Endothelial cell of umbilical vein (primary cell): ENCODE data around the gene TSHZ3. TPM values are rescaled to one million over a fixed set of nuclear protein-coding genes. Genes with fewer than 3 reads are reported as not detected.

ENCODE experiments used
- BruUV-seq: library from RNA; stranded (reverse); fragments of 400-500 nt; replicated peaks from 2 replicates; lab custom pipeline; 2021; lab: Mats Ljungman, UMichigan
- CTCF ChIA-PET: fragments of 300-600, 350-600 bp; sonication (Branson Sonifier 250); formaldehyde crosslinking; loops from one replicate; lab custom pipeline; 2021; ENCODE audit warnings: antibody characterized with exemption, inconsistent platforms; lab: Charles Lee
- POLR2A ChIA-PET: fragments of 300-600, 350-600 bp; sonication (Branson Sonifier 250); formaldehyde crosslinking; loops from one replicate; lab custom pipeline; 2021; ENCODE audit warnings: antibody characterized with exemption, inconsistent platforms; lab: Charles Lee
- DNase-seq: peaks from one replicate; pipeline ENCODE4 v3.0.0-alpha.2; 2011; ENCODE audit warnings: low read depth, low spot score
- FAIRE-seq: peaks from 2 replicates; lab custom pipeline; 2011; peaks lifted over from hg19 to GRCh38; lab: Jason Lieb, UNC
- H2AFZ ChIP-seq: 2 replicates; pipeline ENCODE4 v1.6.0; 2012; ENCODE audit warnings: low read depth, low read length, control low read depth, inconsistent platforms
- H3K27ac ChIP-seq: 2 replicates; pipeline ENCODE4 v1.5.1; 2011; ENCODE audit warnings: low read depth, mild to moderate bottlenecking, control low read depth, low read length, moderate library complexity; ENCODE audit not compliant: insufficient read depth
- H3K27me3 ChIP-seq, 2 experiments: 2 replicates each; pipeline versions ENCODE4 v1.6.0 to v1.6.1; 2011; ENCODE audit warnings: low read length in 2 of 2, mixed read lengths in 1 of 2; ENCODE audit not compliant: control insufficient read depth in 2 of 2, insufficient read depth in 2 of 2
- H3K36me3 ChIP-seq, 2 experiments: 2 replicates in 1 of 2; 3 replicates in 1 of 2; pipeline ENCODE4 v1.5.1; 2011; ENCODE audit warnings: low read length in 2 of 2, mild to moderate bottlenecking in 1 of 2, moderate library complexity in 1 of 2; ENCODE audit not compliant: control insufficient read depth in 2 of 2, insufficient read depth in 2 of 2; ENCODE audit errors: extremely low read depth in 1 of 2
- H3K4me1 ChIP-seq: 3 replicates; pipeline ENCODE4 v1.5.1; 2011; ENCODE audit warnings: mild to moderate bottlenecking, low read length; ENCODE audit not compliant: control insufficient read depth, insufficient read depth; ENCODE audit errors: extremely low read depth
- H3K4me2 ChIP-seq: 2 replicates; pipeline ENCODE4 v1.6.1; 2011; ENCODE audit warnings: low read length, control low read depth, mixed read lengths; ENCODE audit not compliant: insufficient read depth
- H3K4me3 ChIP-seq, 3 experiments: fragments of 200-600 bp in 1 of 3; sonication (generic), shearing (Covaris generic) in 1 of 3; replicated peaks in 1 of 3; 2 replicates each; pipeline ENCODE4 v1.5.1; 2011 to 2016; ENCODE audit warnings: control low read depth in 3 of 3, low read length in 3 of 3, mild to moderate bottlenecking in 2 of 3, inconsistent platforms in 1 of 3, low read depth in 1 of 3, moderate library complexity in 1 of 3; ENCODE audit not compliant: insufficient read depth in 1 of 3
- H3K79me2 ChIP-seq: 2 replicates; pipeline ENCODE4 v1.6.0; 2012; ENCODE audit warnings: low read length, inconsistent platforms; ENCODE audit not compliant: control insufficient read depth, insufficient read depth
- H3K9ac ChIP-seq: replicated peaks from 2 replicates; pipeline ENCODE3; 2011; ENCODE audit warnings: low read length, control low read depth; ENCODE audit not compliant: insufficient read depth; ENCODE audit errors: extremely low read depth
- H3K9me1 ChIP-seq: replicated peaks from 3 replicates; pipeline ENCODE4 v1.6.0; 2011; ENCODE audit warnings: mild to moderate bottlenecking, low read length; ENCODE audit not compliant: control insufficient read depth, insufficient read depth; ENCODE audit errors: extremely low read depth
- H3K9me3 ChIP-seq: replicated peaks from 2 replicates; pipeline ENCODE4 v1.5.1; 2012; ENCODE audit warnings: low read length, inconsistent platforms; ENCODE audit not compliant: control insufficient read depth, insufficient read depth
- H4K20me1 ChIP-seq: replicated peaks from 2 replicates; pipeline ENCODE3; 2011; ENCODE audit warnings: mild to moderate bottlenecking, low read length; ENCODE audit not compliant: control insufficient read depth, insufficient read depth; ENCODE audit errors: extremely low read depth
- CTCF ChIP-seq, 2 donors: IDR thresholded peaks; 1 replicate in 1 of 2; 2 replicates in 1 of 2; pipeline ENCODE4 v1.5.1; 2011; ENCODE audit warnings: low read length in 2 of 2, mild to moderate bottlenecking in 2 of 2, moderate library complexity in 2 of 2, control low read depth in 1 of 2, inconsistent platforms in 1 of 2, low read depth in 1 of 2; ENCODE audit not compliant: insufficient read depth in 1 of 2; ENCODE audit errors: extremely low read depth in 1 of 2
- EZH2 ChIP-seq: IDR thresholded peaks from 2 replicates; pipeline ENCODE4 v1.6.1; 2012; ENCODE audit warnings: borderline replicate concordance, low read depth, mild to moderate bottlenecking, moderate library complexity, low read length, inconsistent platforms; ENCODE audit not compliant: severe bottlenecking
- FOS ChIP-seq: IDR thresholded peaks from 2 replicates; pipeline ENCODE4 v1.6.1; 2011; ENCODE audit warnings: mild to moderate bottlenecking, low read length, moderate library complexity, borderline replicate concordance; ENCODE audit not compliant: insufficient read depth
- GATA2 ChIP-seq: IDR thresholded peaks from 2 replicates; pipeline ENCODE4 v1.7.0; 2011; ENCODE audit warnings: low read depth, mild to moderate bottlenecking, moderate library complexity, mixed read lengths, low read length; ENCODE audit not compliant: insufficient read length, insufficient read depth
- JUN ChIP-seq: IDR thresholded peaks from 2 replicates; pipeline ENCODE4 v1.6.1; 2011; ENCODE audit warnings: borderline replicate concordance, low read depth; ENCODE audit not compliant: insufficient read length, insufficient read depth
- MAX ChIP-seq: IDR thresholded peaks from 2 replicates; pipeline ENCODE4 v1.6.1; 2011; ENCODE audit not compliant: insufficient read depth, insufficient read length
- MYC ChIP-seq: IDR thresholded peaks from one replicate; pipeline ENCODE4 v1.6.1; 2011; ENCODE audit warnings: mild to moderate bottlenecking, low read depth, low read length
- POLR2A ChIP-seq: IDR thresholded peaks from 2 replicates; pipeline ENCODE4 v1.6.1; 2012; ENCODE audit warnings: low read depth, mild to moderate bottlenecking, control low read depth, low read length
- POLR2AphosphoS5 ChIP-seq: IDR thresholded peaks from 2 replicates; pipeline ENCODE4 v1.6.1; 2012; ENCODE audit warnings: low read depth, mild to moderate bottlenecking, control low read depth, low read length, moderate library complexity; ENCODE audit not compliant: insufficient read depth
- dilution Hi-C: fragments of 300-500 bp; cut with MboI; formaldehyde crosslinking; loops from one replicate; pipeline ENCODE4 v1.15.0; 2019; ENCODE audit warnings: low sequenced_read_pairs; ENCODE audit not compliant: extremely low pct_ligation_motif_present
- intact Hi-C: fragments of 100-400 bp; cut with micrococcal nuclease; formaldehyde crosslinking; loops from one replicate; pipeline ENCODE4 v1.10.0; 2022
- polyA plus RNA-seq, 4 experiments: library from polyadenylated mRNA; depleted of rRNA in 3 of 4; stranded (reverse) in 3 of 4; unstranded in 1 of 4; fragments of >200 nt; gene quantifications; 2 replicates each; pipeline versions ENCODE4 v1.2.1 to v1.2.3, GENCODE V29; 2011 to 2012; ENCODE audit warnings: missing spikeins in 1 of 4
- total RNA-seq: library from RNA; stranded (reverse); gene quantifications from 2 replicates; pipeline ENCODE4 v1.2.3, GENCODE V29; 2021

TSHZ3 gene
- total and polyA plus RNA-seq, 2 donors (not counting 3 experiments of a cell fraction or from before 2014, with no cell fraction given) = 1.2 to 6.2 TPM

GRCh38 chr19:31266731-31267130, 82.5 kb downstream of the TSHZ3 start:
- ChIA-PET POLR2A (no interaction called here), CTCF (no interaction called here)
- intact Hi-C loops (no loop called here), dilution Hi-C loops (no loop called here)
- peaks cover 2% of the 10 kb centered on the region for H3K9me3 ChIP-seq
- no peaks in the 10 kb centered on the region for H3K9me1 ChIP-seq
- BruUV-seq = no TSS peak
- DNase-seq = no peak
- H3K4me2 ChIP-seq = no peak overlapping the region
- H2AFZ ChIP-seq = no peak overlapping the region
- no peaks in the 10 kb centered on the region for H3K36me3 ChIP-seq
- H3K4me1 ChIP-seq = no peaks in the 10 kb centered on the region
- H3K9ac ChIP-seq = no peak overlapping the region
- H3K4me3 ChIP-seq = no peak overlapping the region
- no peaks in the 10 kb centered on the region for H3K79me2 ChIP-seq
- H3K27ac ChIP-seq = no peak overlapping the region
- no peaks in the 10 kb centered on the region for H4K20me1 ChIP-seq
- no peak for FAIRE-seq
- no peaks in the 10 kb centered on the region for H3K27me3 ChIP-seq
- TF ChIP-seq CTCF (IDR thresholded peaks at IDR 0.05; ENCODE audit: extremely low read depth in 1 of 2, insufficient read depth in 1 of 2, low read depth in 1 of 2, low read length in 2 of 2) (no peak), MAX (no peak), POLR2AphosphoS5 (no peak), MYC (no peak), JUN (no peak), POLR2A (no peak), EZH2 (no peak), FOS (no peak), GATA2 (no peak)
